HL-60 (cell line): ENCODE data around the gene SUMF1.

Experiments used
- CTCF ChIP-seq: IDR thresholded peaks from one replicate; pipeline ENCODE4 v1.5.1; 2011; ENCODE audit warnings: low read length, control low read depth, inconsistent platforms; ENCODE audit not compliant: insufficient read depth
- REST ChIP-seq: IDR thresholded peaks from 2 replicates; pipeline ENCODE4 v1.6.1; 2012; ENCODE audit warnings: low read depth; ENCODE audit not compliant: insufficient replicate concordance
- SPI1 ChIP-seq: IDR thresholded peaks from 2 replicates; pipeline ENCODE4 v1.6.1; 2012; ENCODE audit warnings: low read depth, mild to moderate bottlenecking, borderline replicate concordance

DNA sequence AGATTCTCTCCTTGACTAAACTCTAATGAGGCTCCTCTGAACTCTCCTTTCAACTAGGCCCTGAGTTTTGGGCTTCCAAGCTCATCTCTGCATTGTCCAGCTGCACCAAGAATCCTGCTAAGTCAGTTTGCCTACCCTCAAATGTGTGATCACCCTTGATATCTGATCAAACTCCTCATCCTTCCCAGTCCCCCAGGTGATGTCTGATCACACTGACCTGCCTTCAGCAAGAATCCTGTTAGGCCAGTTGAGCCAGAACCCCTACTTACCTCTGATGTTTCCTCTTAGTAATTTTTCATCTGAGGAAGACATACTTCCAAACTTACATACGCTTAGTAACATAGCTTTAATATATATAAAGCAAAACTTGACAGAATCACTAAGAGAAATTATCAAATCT, 28.8 kb downstream of the SUMF1 start:
- TF ChIP-seq CTCF (no peak), SPI1 (no peak), REST (no peak)
